DMS79 treated with DMSO at 0.1 percent for 48 hours (cell line): ENCODE measurements around the gene C14orf180.

Experiments used
- DNase-seq: peaks from one replicate; lab custom pipeline; 2025; lab: John Stamatoyannopoulos, UW

The C14orf180 gene

GRCh38 chr14:104593710-104594136 lies 14.2 kb downstream of the C14orf180 start:
- no peak for DNase-seq

- no peak for DNase-seq
Measured at GRCh38 chr14:104594310-104595046, 14.9 kb downstream of the C14orf180 start.

- no peak for DNase-seq
Measured at GRCh38 chr14:104595116-104595675, 15.6 kb downstream of the C14orf180 start.

GRCh38 chr14:104595911-104596450 lies 16.4 kb downstream of the C14orf180 start:
- DNase-seq: no peak

- DNase-seq: no peak
Measured at GRCh38 chr14:104596451-104596918, 16.9 kb downstream of the C14orf180 start.

GRCh38 chr14:104596927-104597351 lies 17.4 kb downstream of the C14orf180 start:
- DNase-seq: no peak

- DNase-seq: no peak
Measured at GRCh38 chr14:104597576-104597975, 18.0 kb downstream of the C14orf180 start.

GRCh38 chr14:104598039-104598909 lies 18.7 kb downstream of the C14orf180 start:
- peak; percentile 40 for DNase-seq

- no peak for DNase-seq
Measured at GRCh38 chr14:104598910-104599273, 19.3 kb downstream of the C14orf180 start.

GRCh38 chr14:104599446-104599845 lies 19.9 kb downstream of the C14orf180 start:
- DNase-seq: no peak

- DNase-seq: peak; percentile 64
Measured at GRCh38 chr14:104600141-104600643, 20.6 kb downstream of the C14orf180 start.

- no peak for DNase-seq
Measured at GRCh38 chr14:104600805-104601204, 21.2 kb downstream of the C14orf180 start.

GRCh38 chr14:104601786-104602185 lies 22.2 kb downstream of the C14orf180 start:
- peak; percentile 81 for DNase-seq

GRCh38 chr14:104602315-104602932 lies 22.9 kb downstream of the C14orf180 start:
- DNase-seq: no peak

GRCh38 chr14:104602933-104603325 lies 23.4 kb downstream of the C14orf180 start:
- peak; percentile 76 for DNase-seq

GRCh38 chr14:104603711-104604401 lies 24.3 kb downstream of the C14orf180 start:
- DNase-seq: peak; percentile 49

GRCh38 chr14:104604458-104605449 lies 25.2 kb downstream of the C14orf180 start, which contains the start of gene TMEM179:
Gene TMEM179, minus strand, starts transcription at chr14:104604772. Its CDS starts 31 bp downstream, at chr14:104604741.
- peak; percentile 67 for DNase-seq

GRCh38 chr14:104609666-104610065 lies 30.1 kb downstream of the C14orf180 start:
- no peak for DNase-seq

- DNase-seq: no peak
Measured at GRCh38 chr14:104610749-104611310, 31.3 kb downstream of the C14orf180 start.
